SU-DHL-6 (cell line): Measurements from ENCODE around the gene AXIN1.

Experiments
- H2AFZ ChIP-seq: fragments of 200-600 bp; sonication (generic); 2 replicates; pipeline ENCODE4 v1.6.1; 2014; ENCODE audit warnings: low read depth, mild to moderate bottlenecking, moderate library complexity, mixed read lengths, antibody characterized with exemption, low read length; ENCODE audit not compliant: severe bottlenecking
- H3F3A ChIP-seq: fragments of 200-600 bp; shearing (Covaris generic); 2 replicates; pipeline ENCODE4 v1.6.0; 2016; ENCODE audit warnings: antibody characterized with exemption, mild to moderate bottlenecking; ENCODE audit not compliant: insufficient read depth
- H3K27ac ChIP-seq: fragments of 200-600 bp; sonication (generic); 2 replicates; pipeline ENCODE4 v1.5.1; 2016; ENCODE audit warnings: low read depth, mild to moderate bottlenecking, low read length, moderate library complexity, mixed read lengths
- H3K27me3 ChIP-seq: fragments of 200-600 bp; sonication (generic), shearing (Covaris generic); 2 replicates; pipeline ENCODE4 v1.6.0; 2014; ENCODE audit warnings: mild to moderate bottlenecking, low read length
- H3K36me3 ChIP-seq: fragments of 200-600 bp; sonication (generic); 2 replicates; pipeline ENCODE4 v1.6.1; 2014; ENCODE audit warnings: mild to moderate bottlenecking, low read length, mixed read lengths
- H3K4me2 ChIP-seq: fragments of 300-600, 200-600 bp; shearing (Covaris generic), sonication (generic); 2 replicates; pipeline ENCODE4 v1.6.0; 2014; ENCODE audit warnings: low read length, low read depth, mild to moderate bottlenecking; ENCODE audit not compliant: poor library complexity, severe bottlenecking
- H3K4me3 ChIP-seq: fragments of 200-600 bp; sonication (generic); 2 replicates; pipeline ENCODE4 v1.5.1; 2014; ENCODE audit warnings: antibody characterized with exemption, low read length, mild to moderate bottlenecking, mixed read lengths; ENCODE audit not compliant: insufficient read depth, poor library complexity, severe bottlenecking
- H3K79me2 ChIP-seq: fragments of 200-600 bp; sonication (generic); 2 replicates; pipeline ENCODE4 v1.6.1; 2014; ENCODE audit warnings: mild to moderate bottlenecking, low read length, moderate library complexity; ENCODE audit not compliant: insufficient read depth
- H3K9ac ChIP-seq: fragments of 200-600 bp; sonication (generic); 2 replicates; pipeline ENCODE4 v1.7.0; 2014; ENCODE audit warnings: mild to moderate bottlenecking, low read length
- H3K9me2 ChIP-seq: fragments of 200-600 bp; sonication (generic); replicated peaks from 2 replicates; pipeline ENCODE4 v1.6.1; 2014; ENCODE audit warnings: low read length; ENCODE audit not compliant: insufficient read depth
- H3K9me3 ChIP-seq: fragments of 200-600 bp; sonication (generic); 2 replicates; pipeline ENCODE4 v1.6.1; 2014; ENCODE audit warnings: low read length, mixed read lengths; ENCODE audit not compliant: insufficient read depth
- H4K20me1 ChIP-seq: fragments of 200-600 bp; sonication (generic); 2 replicates; pipeline ENCODE4 v1.6.1; 2014; ENCODE audit warnings: low read depth, mild to moderate bottlenecking, antibody characterized with exemption, low read length, moderate library complexity, mixed read lengths
- CTCF ChIP-seq: fragments of 200-600 bp; sonication (generic); IDR thresholded peaks from one replicate; pipeline ENCODE4 v1.5.1; 2017; ENCODE audit warnings: antibody characterized with exemption, mild to moderate bottlenecking, low read length, moderate library complexity; ENCODE audit not compliant: insufficient read depth, poor library complexity, severe bottlenecking
- EZH2phosphoT487 ChIP-seq: fragments of 200-600 bp; sonication (generic), shearing (Covaris generic); conservative IDR thresholded peaks from 2 replicates; pipeline ENCODE4 v1.6.1; 2018; ENCODE audit warnings: mild to moderate bottlenecking, antibody characterized with exemption, low read length, moderate library complexity, mixed read lengths

AXIN1 gene

GRCh38 chr16:253833-254232 lies 98.7 kb downstream of the AXIN1 start:
- H3K4me2 ChIP-seq: no peak overlapping the region
- no peaks in the 10 kb centered on the region for H3K79me2 ChIP-seq
- H2AFZ ChIP-seq: no peak overlapping the region
- no peaks in the 10 kb centered on the region for H3F3A ChIP-seq
- no peak overlapping the region for H3K9ac ChIP-seq
- H4K20me1 ChIP-seq: no peaks in the 10 kb centered on the region
- H3K9me3 ChIP-seq: no peaks in the 10 kb centered on the region
- no peaks in the 10 kb centered on the region for H3K27me3 ChIP-seq
- H3K27ac ChIP-seq: no peak overlapping the region
- no peaks in the 10 kb centered on the region for H3K9me2 ChIP-seq
- TF ChIP-seq EZH2phosphoT487: no peak
- TF ChIP-seq CTCF: no peak
- H3K4me3 ChIP-seq: no peak overlapping the region
- H3K36me3 ChIP-seq: no peaks in the 10 kb centered on the region

- H3K4me2 ChIP-seq: no peak overlapping the region
- H4K20me1 ChIP-seq: no peaks in the 10 kb centered on the region
- no peaks in the 10 kb centered on the region for H3K9me2 ChIP-seq
- H3K4me3 ChIP-seq: no peak overlapping the region
- H3K9ac ChIP-seq: no peak overlapping the region
- no peak overlapping the region for H2AFZ ChIP-seq
- H3K36me3 ChIP-seq: no peaks in the 10 kb centered on the region
- no peaks in the 10 kb centered on the region for H3K79me2 ChIP-seq
- no peaks in the 10 kb centered on the region for H3K27me3 ChIP-seq
- no peaks in the 10 kb centered on the region for H3K9me3 ChIP-seq
- TF ChIP-seq CTCF (no peak), EZH2phosphoT487 (no peak)
- H3K27ac ChIP-seq: no peak overlapping the region
- no peaks in the 10 kb centered on the region for H3F3A ChIP-seq
Measured at GRCh38 chr16:252366-253337, 99.9 kb downstream of the AXIN1 start.

- H3K4me2 ChIP-seq: no peak overlapping the region
- no peaks in the 10 kb centered on the region for H4K20me1 ChIP-seq
- H3K79me2 ChIP-seq: no peaks in the 10 kb centered on the region
- no peaks in the 10 kb centered on the region for H3K27me3 ChIP-seq
- no peak overlapping the region for H3K4me3 ChIP-seq
- H3K9me3 ChIP-seq: no peaks in the 10 kb centered on the region
- no peaks in the 10 kb centered on the region for H3K9me2 ChIP-seq
- no peak overlapping the region for H3K9ac ChIP-seq
- 0 out of 2 replicates have a peak, but pooled peaks cover 5% of the 10 kb centered on the region for H3F3A ChIP-seq
- H2AFZ ChIP-seq: no peak overlapping the region
- TF ChIP-seq EZH2phosphoT487 (no peak), CTCF (no peak)
- H3K27ac ChIP-seq: no peak overlapping the region
- H3K36me3 ChIP-seq: no peaks in the 10 kb centered on the region
Measured at GRCh38 chr16:249431-249830, 103.1 kb downstream of the AXIN1 start.
